Keratinocyte (primary cell): ENCODE results near the gene MFF. TPM values are rescaled to one million over a fixed set of nuclear protein-coding genes. Genes with fewer than 3 reads are reported as not detected.

ENCODE experiments used
- DNase-seq: peaks from one replicate; pipeline ENCODE4 v3.0.0-alpha.2; 2011; ENCODE audit warnings: low read depth, missing footprints, low spot score
- FAIRE-seq: peaks from 2 replicates; lab custom pipeline; 2011; peaks lifted over from hg19 to GRCh38; lab: Jason Lieb, UNC
- H2AFZ ChIP-seq: 2 replicates; pipeline ENCODE4 v1.6.0; 2012; ENCODE audit warnings: low read length, control low read depth, inconsistent platforms; ENCODE audit not compliant: control insufficient read depth
- H3K27ac ChIP-seq: 2 replicates; pipeline ENCODE4 v1.5.1; 2011; ENCODE audit warnings: low read length; ENCODE audit not compliant: control insufficient read depth, insufficient read depth
- H3K27me3 ChIP-seq: 3 replicates; pipeline ENCODE4 v1.6.0; 2011; ENCODE audit warnings: low read length; ENCODE audit not compliant: control insufficient read depth, insufficient read depth; ENCODE audit errors: extremely low read depth
- H3K36me3 ChIP-seq, 2 experiments: 2 replicates in 1 of 2; 3 replicates in 1 of 2; pipeline ENCODE4 v1.5.1; 2011; ENCODE audit warnings: low read length in 2 of 2, mild to moderate bottlenecking in 1 of 2; ENCODE audit not compliant: control insufficient read depth in 2 of 2, insufficient read depth in 2 of 2; ENCODE audit errors: extremely low read depth in 1 of 2
- H3K4me1 ChIP-seq: 3 replicates; pipeline ENCODE4 v1.5.1; 2011; ENCODE audit warnings: low read length; ENCODE audit not compliant: control insufficient read depth, insufficient read depth; ENCODE audit errors: extremely low read depth
- H3K4me2 ChIP-seq: 3 replicates; pipeline ENCODE4 v1.6.0; 2011; ENCODE audit warnings: low read depth, low read length; ENCODE audit not compliant: control insufficient read depth, insufficient read depth; ENCODE audit errors: extremely low read depth
- H3K4me3 ChIP-seq, 3 experiments: fragments of 200-600 bp in 1 of 3; sonication (generic) in 1 of 3; 2 replicates in 2 of 3; 3 replicates in 1 of 3; pipeline ENCODE4 v1.5.1; 2011 to 2016; ENCODE audit warnings: low read length in 3 of 3, mild to moderate bottlenecking in 3 of 3, control low read depth in 2 of 3, inconsistent platforms in 1 of 3, low read depth in 1 of 3, mixed read lengths in 1 of 3, mixed run types in 1 of 3, moderate library complexity in 1 of 3; ENCODE audit not compliant: control insufficient read depth in 2 of 3, insufficient read depth in 2 of 3; ENCODE audit errors: extremely low read depth in 1 of 3
- H3K79me2 ChIP-seq: 2 replicates; pipeline ENCODE4 v1.6.0; 2012; ENCODE audit warnings: low read length; ENCODE audit not compliant: control insufficient read depth, insufficient read depth
- H3K9ac ChIP-seq: 3 replicates; pipeline ENCODE4 v1.6.0; 2011; ENCODE audit warnings: low read length; ENCODE audit not compliant: control insufficient read depth, insufficient read depth; ENCODE audit errors: extremely low read depth
- H3K9me1 ChIP-seq: 3 replicates; pipeline ENCODE4 v1.6.0; 2011; ENCODE audit warnings: low read length; ENCODE audit not compliant: control insufficient read depth, insufficient read depth; ENCODE audit errors: extremely low read depth
- H3K9me3 ChIP-seq: 2 replicates; pipeline ENCODE4 v1.5.1; 2012; ENCODE audit warnings: low read depth, low read length; ENCODE audit not compliant: control insufficient read depth
- H4K20me1 ChIP-seq: 3 replicates; pipeline ENCODE4 v1.6.0; 2011; ENCODE audit warnings: low read length; ENCODE audit not compliant: control insufficient read depth, insufficient read depth; ENCODE audit errors: extremely low read depth
- EZH2 ChIP-seq: IDR thresholded peaks from one replicate; pipeline ENCODE4 v1.6.1; 2012; ENCODE audit warnings: inconsistent platforms, mild to moderate bottlenecking, low read length, moderate library complexity
- dilution Hi-C: fragments of 300-500 bp; cut with MboI; formaldehyde crosslinking; loops from one replicate; pipeline ENCODE4 v1.7.0; 2020; ENCODE audit warnings: low sequenced_read_pairs; ENCODE audit not compliant: extremely low pct_ligation_motif_present
- polyA plus RNA-seq, 5 experiments: library from polyadenylated mRNA; depleted of rRNA in 3 of 5; stranded (reverse) in 3 of 5; stranded (forward) in 1 of 5; unstranded in 1 of 5; fragments of >200 nt; gene quantifications; 1 replicate in 1 of 5; 2 replicates in 3 of 5; 3 replicates in 1 of 5; pipeline versions ENCODE4 v1.2.1 to v1.2.3, GENCODE V29; 2011 to 2012; ENCODE audit warnings: missing spikeins in 2 of 5, low read depth in 1 of 5, low replicate concordance in 1 of 5
- TF ChIP-seq, protein P1 (sequence below), 3 experiments: IDR thresholded peaks in 1 of 3; conservative IDR thresholded peaks in 1 of 3; optimal IDR thresholded peaks in 1 of 3; 2 replicates in 2 of 3; 3 replicates in 1 of 3; pipeline versions ENCODE3 to v1.5.1; 2011; ENCODE audit warnings: low read length in 3 of 3, mild to moderate bottlenecking in 3 of 3, moderate library complexity in 2 of 3, control low read depth in 1 of 3, inconsistent platforms in 1 of 3; ENCODE audit not compliant: insufficient read depth in 2 of 3; ENCODE audit errors: extremely low read depth in 1 of 3

MFF gene
- polyA plus RNA-seq, 1 donor (not counting 4 experiments of a cell fraction or from before 2014, with no cell fraction given), result 72.5 TPM

DNA sequence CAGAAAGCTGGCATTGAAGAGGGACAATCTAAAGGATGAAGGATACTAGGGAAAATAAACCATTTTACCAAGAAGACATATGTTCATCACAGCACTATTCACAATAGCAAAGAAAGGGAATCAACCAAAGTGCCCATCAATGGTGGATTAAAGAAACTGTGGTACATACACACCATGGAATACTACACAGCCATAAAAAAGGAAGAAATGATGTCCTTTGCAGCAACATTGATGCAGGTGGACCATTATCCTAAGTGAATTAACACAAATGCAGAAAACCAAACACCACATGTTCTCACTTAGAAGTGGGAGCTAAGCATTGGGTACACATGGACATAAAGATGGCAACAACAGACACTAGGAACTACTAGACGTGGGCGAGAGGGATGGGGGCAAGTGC is 7.2 kb upstream of the MFF start:
- no peaks in the 10 kb centered on the region for H3K4me1 ChIP-seq
- H3K9me3 ChIP-seq, result no peaks in the 10 kb centered on the region
- no peak overlapping the region for H3K4me2 ChIP-seq
- H2AFZ ChIP-seq, result no peak overlapping the region
- no peak overlapping the region for H3K4me3 ChIP-seq
- no peaks in the 10 kb centered on the region for H3K36me3 ChIP-seq
- TF ChIP-seq, protein P1, sequence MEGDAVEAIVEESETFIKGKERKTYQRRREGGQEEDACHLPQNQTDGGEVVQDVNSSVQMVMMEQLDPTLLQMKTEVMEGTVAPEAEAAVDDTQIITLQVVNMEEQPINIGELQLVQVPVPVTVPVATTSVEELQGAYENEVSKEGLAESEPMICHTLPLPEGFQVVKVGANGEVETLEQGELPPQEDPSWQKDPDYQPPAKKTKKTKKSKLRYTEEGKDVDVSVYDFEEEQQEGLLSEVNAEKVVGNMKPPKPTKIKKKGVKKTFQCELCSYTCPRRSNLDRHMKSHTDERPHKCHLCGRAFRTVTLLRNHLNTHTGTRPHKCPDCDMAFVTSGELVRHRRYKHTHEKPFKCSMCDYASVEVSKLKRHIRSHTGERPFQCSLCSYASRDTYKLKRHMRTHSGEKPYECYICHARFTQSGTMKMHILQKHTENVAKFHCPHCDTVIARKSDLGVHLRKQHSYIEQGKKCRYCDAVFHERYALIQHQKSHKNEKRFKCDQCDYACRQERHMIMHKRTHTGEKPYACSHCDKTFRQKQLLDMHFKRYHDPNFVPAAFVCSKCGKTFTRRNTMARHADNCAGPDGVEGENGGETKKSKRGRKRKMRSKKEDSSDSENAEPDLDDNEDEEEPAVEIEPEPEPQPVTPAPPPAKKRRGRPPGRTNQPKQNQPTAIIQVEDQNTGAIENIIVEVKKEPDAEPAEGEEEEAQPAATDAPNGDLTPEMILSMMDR (optimal IDR thresholded peaks at IDR 0.05 in 1 of 3, IDR thresholded peaks at IDR 0.05 in 1 of 3, conservative IDR thresholded peaks at IDR 0.05 in 1 of 3; ENCODE audit: extremely low read depth in 1 of 3, insufficient read depth in 2 of 3, low read length in 3 of 3), result no peak
- TF ChIP-seq EZH2, result no peak
- FAIRE-seq (no peak), DNase-seq (no peak)
- H3K27ac ChIP-seq, result no peak overlapping the region
- H4K20me1 ChIP-seq, result no peaks in the 10 kb centered on the region
- no peak overlapping the region for H3K9ac ChIP-seq
- no peaks in the 10 kb centered on the region for H3K27me3 ChIP-seq
- no peaks in the 10 kb centered on the region for H3K79me2 ChIP-seq
- dilution Hi-C loops, result no loop called here
- no peaks in the 10 kb centered on the region for H3K9me1 ChIP-seq

- H3K27me3 ChIP-seq, result no peaks in the 10 kb centered on the region
- no peaks in the 10 kb centered on the region for H3K9me3 ChIP-seq
- H3K4me1 ChIP-seq, result no peaks in the 10 kb centered on the region
- H3K4me2 ChIP-seq, result no peak overlapping the region
- no peak overlapping the region for H3K4me3 ChIP-seq
- dilution Hi-C loops, result no loop called here
- FAIRE-seq (no peak), DNase-seq (no peak)
- no peaks in the 10 kb centered on the region for H3K36me3 ChIP-seq
- no peaks in the 10 kb centered on the region for H3K9me1 ChIP-seq
- TF ChIP-seq, protein P1 (optimal IDR thresholded peaks at IDR 0.05 in 1 of 3, IDR thresholded peaks at IDR 0.05 in 1 of 3, conservative IDR thresholded peaks at IDR 0.05 in 1 of 3; ENCODE audit: extremely low read depth in 1 of 3, insufficient read depth in 2 of 3, low read length in 3 of 3), result no peak
- TF ChIP-seq EZH2, result no peak
- H3K79me2 ChIP-seq, result peaks cover 4% of the 10 kb centered on the region
- no peak overlapping the region for H2AFZ ChIP-seq
- H3K27ac ChIP-seq, result no peak overlapping the region
- no peaks in the 10 kb centered on the region for H4K20me1 ChIP-seq
- no peak overlapping the region for H3K9ac ChIP-seq
Measured at GRCh38 chr2:227320305-227321094, 4.6 kb upstream of the MFF start.
